Effector memory CD4-positive, alpha-beta T cell (primary cell): Measurements from ENCODE around the gene PRND.
A peak's percentile ranks its signal among the peaks of the same experiment; 100 is the strongest.

Experiments
- DNase-seq, 3 donors: peaks; one replicate each; pipeline ENCODE4 v3.0.0-alpha.2; 2020
- H3K27ac ChIP-seq: 2 replicates; pipeline ENCODE4 v1.7.0; 2013; ENCODE audit warnings: mild to moderate bottlenecking, low read length, moderate library complexity; ENCODE audit not compliant: insufficient read depth, poor library complexity, severe bottlenecking
- H3K27me3 ChIP-seq: replicated peaks from 2 replicates; pipeline ENCODE4 v1.7.0; 2013; ENCODE audit warnings: mild to moderate bottlenecking, low read length; ENCODE audit not compliant: insufficient read depth, control insufficient read depth, poor library complexity, severe bottlenecking
- H3K36me3 ChIP-seq: 2 replicates; pipeline ENCODE4 v1.7.0; 2013; ENCODE audit warnings: mild to moderate bottlenecking, low read length, moderate library complexity; ENCODE audit not compliant: control insufficient read depth, insufficient read depth
- H3K4me1 ChIP-seq: 2 replicates; pipeline ENCODE4 v1.7.0; 2013; ENCODE audit warnings: low read length, mild to moderate bottlenecking; ENCODE audit not compliant: control insufficient read depth, insufficient read depth, poor library complexity, severe bottlenecking
- H3K4me3 ChIP-seq: 2 replicates; pipeline ENCODE4 v1.7.0; 2013; ENCODE audit warnings: low read length, low read depth, mild to moderate bottlenecking; ENCODE audit not compliant: insufficient read depth, poor library complexity, severe bottlenecking
- H3K9me3 ChIP-seq: 2 replicates; pipeline ENCODE4 v1.7.0; 2013; ENCODE audit warnings: mild to moderate bottlenecking, low read length, moderate library complexity; ENCODE audit not compliant: control insufficient read depth

PRND gene

DNA sequence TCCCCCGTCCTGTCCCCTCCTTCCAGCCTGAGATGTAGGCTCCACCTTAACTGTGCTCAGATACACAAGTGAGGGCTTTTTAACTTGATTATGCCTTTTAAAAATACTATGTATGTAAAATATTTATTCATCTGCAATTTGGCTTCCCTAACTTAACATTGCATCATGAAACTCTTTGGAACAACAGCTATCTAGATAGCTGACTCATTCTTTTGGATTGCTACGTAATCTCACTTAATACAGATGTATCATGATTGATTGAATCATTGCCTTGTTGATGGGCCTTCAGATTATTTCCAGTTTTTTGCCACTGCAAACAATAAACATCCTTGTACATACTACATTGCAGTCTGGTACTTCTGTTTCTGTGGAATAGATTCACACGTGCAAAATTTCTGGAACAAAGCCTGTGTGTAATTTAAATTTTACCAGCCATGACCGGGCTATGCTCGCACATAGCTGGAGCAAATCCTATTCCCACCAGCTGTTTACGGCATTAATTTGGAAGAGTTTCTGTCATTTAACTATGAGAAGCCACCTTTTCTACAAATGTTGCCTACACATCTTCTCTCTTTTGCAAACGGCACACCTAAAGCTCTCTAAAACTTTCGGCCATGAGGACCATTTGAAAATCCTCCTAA lies 6.5 kb downstream of the PRND start:
- H3K27ac ChIP-seq: no peak overlapping the region
- H3K4me3 ChIP-seq: no peak overlapping the region
- peaks cover 3% of the 10 kb centered on the region for H3K4me1 ChIP-seq
- no peak for DNase-seq
- no peaks in the 10 kb centered on the region for H3K9me3 ChIP-seq
- H3K36me3 ChIP-seq: no peaks in the 10 kb centered on the region
- H3K27me3 ChIP-seq: no peaks in the 10 kb centered on the region

DNA sequence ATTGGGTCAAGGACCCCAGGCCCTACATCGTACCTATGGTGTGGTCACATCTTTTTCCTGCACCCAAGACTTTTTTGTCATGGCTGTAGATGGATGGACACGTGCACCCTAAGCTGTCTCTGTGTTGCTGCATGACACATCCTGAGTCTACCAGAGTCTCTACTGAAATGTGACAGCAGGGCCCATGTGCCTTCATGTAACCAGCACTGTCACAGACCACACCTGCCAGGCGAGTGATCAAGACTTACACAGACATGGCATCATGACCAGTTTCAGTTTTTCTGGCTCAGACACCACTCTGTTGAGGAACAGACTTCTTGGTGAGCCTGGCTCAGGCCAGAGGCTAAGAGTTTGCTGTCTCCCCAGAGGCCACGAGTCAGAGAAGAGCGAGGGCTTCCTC lies 7.6 kb downstream of the PRND start:
- H3K4me3 ChIP-seq: no peak overlapping the region
- no peaks in the 10 kb centered on the region for H3K27me3 ChIP-seq
- H3K4me1 ChIP-seq: peaks cover 3% of the 10 kb centered on the region
- DNase-seq: no peak
- H3K9me3 ChIP-seq: no peaks in the 10 kb centered on the region
- H3K36me3 ChIP-seq: no peaks in the 10 kb centered on the region
- H3K27ac ChIP-seq: no peak overlapping the region

DNA sequence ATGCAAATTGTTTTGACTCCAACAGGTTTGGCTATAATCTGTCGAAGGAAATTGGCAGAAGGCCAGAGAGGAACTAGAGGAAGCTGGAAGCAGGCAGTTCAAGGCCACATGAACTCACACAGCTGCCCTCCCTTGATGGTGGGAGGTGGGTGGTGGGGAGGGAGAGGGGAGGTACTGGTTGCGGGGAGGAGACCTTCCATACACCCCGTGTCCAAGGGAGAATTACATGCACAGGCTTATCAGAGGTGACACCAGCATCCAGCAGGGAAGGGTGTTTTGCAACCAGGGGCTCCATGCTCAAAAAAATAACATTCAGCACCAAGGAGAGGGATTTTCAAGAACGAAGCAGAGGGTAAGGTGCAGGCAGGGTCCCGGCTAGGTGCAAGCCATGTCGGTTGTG lies 9.1 kb downstream of the PRND start:
- H3K4me3 ChIP-seq: no peak overlapping the region
- no peaks in the 10 kb centered on the region for H3K36me3 ChIP-seq
- H3K9me3 ChIP-seq: no peaks in the 10 kb centered on the region
- DNase-seq: no peak
- H3K27ac ChIP-seq: no peak overlapping the region
- H3K27me3 ChIP-seq: no peaks in the 10 kb centered on the region
- H3K4me1 ChIP-seq: peaks cover 3% of the 10 kb centered on the region

DNA sequence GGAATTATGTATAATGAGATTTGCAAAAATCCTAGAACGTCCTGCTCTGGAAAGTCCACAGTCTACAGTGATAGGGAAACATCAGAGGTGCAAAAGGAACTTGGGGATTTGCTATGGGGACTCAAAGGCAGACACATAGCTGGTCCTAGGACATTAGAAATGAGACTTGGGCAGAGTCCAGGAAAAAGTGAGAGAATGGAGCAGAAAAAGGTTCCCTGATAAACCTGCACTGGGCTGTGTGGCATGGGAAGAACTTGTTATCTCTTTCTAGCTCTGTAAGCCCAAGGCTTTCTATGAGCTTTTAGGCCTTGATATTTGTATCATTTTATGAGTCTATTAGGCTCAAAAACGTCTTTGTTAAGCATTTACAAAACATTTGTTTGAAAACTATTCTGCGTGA lies 15.2 kb downstream of the PRND start:
- Histone ChIP-seq H3K27me3 (no peaks in the 10 kb centered on the region), H3K9me3 (no peaks in the 10 kb centered on the region), H3K27ac (no peak overlapping the region), H3K4me1 (no peaks in the 10 kb centered on the region), H3K36me3 (no peaks in the 10 kb centered on the region), H3K4me3 (no peak overlapping the region)
- DNase-seq: no peak

DNA sequence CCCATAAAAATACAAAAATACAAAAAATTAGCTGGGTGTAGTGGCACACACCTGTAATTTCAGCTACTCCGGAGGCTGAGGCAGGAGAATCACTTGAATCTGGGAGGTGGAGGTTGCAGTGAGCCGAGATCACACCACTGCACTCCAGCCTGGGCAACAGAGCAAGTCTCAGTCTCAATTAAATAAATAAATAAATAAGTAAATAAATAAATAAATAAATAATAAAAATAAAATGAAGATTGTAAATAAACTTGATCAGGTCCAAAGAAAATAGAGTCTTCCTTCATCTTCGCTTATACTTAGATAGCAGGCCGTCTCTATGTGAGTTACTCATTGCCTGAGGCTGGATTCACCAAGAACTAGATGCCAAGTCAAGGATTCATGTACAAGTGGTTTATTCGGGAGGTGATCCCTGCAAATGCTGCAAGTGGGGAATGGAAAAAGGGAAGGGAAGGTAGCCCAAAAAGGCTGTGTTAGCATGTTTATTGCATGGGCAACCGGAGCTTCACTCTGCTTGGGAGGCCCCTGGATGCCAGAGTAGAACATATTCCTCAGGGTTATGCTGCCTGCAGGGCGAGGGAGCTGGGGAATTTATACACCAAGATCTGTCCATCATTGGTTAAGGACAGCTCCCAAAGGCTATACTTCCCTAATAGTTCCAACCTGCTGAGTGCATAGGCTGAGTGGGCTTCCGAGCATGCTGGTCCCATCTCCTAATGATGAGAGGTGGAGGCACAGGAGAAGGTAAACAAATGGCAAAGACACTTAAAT lies 16.3 kb downstream of the PRND start:
- Histone ChIP-seq H3K4me3 (no peak overlapping the region), H3K9me3 (no peaks in the 10 kb centered on the region), H3K27ac (no peak overlapping the region), H3K4me1 (no peaks in the 10 kb centered on the region), H3K27me3 (no peaks in the 10 kb centered on the region), H3K36me3 (no peaks in the 10 kb centered on the region)
- no peak for DNase-seq

DNA sequence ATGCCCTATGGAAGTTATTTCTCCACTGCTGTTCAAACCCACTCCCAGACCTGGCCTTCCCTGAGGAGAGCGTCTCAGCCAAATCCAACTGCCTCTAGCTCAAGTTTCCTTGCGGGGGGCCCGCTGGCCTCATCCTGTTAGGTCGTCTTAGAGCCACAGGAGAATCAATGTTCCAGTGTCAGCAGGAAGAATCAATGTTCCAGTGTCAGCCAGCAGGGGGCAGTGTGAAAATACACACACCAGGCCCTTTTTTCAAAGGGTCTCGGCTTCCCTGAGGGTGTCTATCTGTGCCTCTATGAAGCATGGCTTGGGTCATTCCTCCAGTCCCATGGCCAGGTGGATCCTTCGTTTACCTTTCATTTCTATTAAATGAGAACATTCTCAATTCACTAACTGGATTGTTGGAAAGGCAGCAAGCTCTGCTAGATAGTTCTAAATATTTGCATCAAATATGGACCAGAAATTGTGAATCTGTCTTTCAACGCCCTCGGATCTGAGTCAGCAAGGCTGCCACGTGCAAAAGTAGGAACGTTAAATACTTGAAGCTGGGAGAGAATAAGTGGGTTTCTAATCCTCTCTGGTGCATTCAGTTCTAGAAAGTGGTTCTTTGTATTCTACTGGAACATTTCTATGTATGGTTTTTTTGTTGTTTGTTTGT lies 19.2 kb downstream of the PRND start:
- no peaks in the 10 kb centered on the region for H3K9me3 ChIP-seq

DNA sequence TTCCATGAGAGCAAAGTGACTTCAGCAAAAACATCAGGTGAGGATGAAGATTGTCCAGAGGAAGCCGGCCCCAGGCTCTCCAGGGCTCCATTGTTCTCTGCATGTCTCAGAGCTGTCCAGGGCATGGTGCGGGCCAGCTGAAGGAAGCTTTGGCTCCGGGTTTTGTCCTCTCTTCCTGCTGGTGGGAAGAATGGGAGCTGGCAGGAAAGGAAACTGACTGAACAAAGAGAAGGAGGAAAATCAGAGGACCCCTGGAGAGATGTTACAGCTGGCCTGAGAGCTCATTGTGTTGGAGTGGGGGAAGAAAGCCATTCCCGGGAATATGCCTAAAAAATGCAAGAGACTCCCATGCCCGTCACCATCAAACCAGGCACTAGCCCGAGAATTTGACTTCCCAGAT lies 27.1 kb downstream of the PRND start:
- H3K27ac ChIP-seq: no peak overlapping the region
- DNase-seq: no peak
- H3K36me3 ChIP-seq: no peaks in the 10 kb centered on the region
- H3K9me3 ChIP-seq: no peaks in the 10 kb centered on the region
- H3K4me3 ChIP-seq: no peak overlapping the region
- no peaks in the 10 kb centered on the region for H3K4me1 ChIP-seq
- H3K27me3 ChIP-seq: no peaks in the 10 kb centered on the region

More for the DNA sequence above, 19.2 kb downstream of the PRND start:
- H3K4me3 ChIP-seq: no peak overlapping the region
- no peaks in the 10 kb centered on the region for H3K4me1 ChIP-seq
- H3K27me3 ChIP-seq: no peaks in the 10 kb centered on the region
- no peak overlapping the region for H3K27ac ChIP-seq
- no peaks in the 10 kb centered on the region for H3K36me3 ChIP-seq
- DNase-seq: peak; percentile 15 to 43 (median 22)

DNA sequence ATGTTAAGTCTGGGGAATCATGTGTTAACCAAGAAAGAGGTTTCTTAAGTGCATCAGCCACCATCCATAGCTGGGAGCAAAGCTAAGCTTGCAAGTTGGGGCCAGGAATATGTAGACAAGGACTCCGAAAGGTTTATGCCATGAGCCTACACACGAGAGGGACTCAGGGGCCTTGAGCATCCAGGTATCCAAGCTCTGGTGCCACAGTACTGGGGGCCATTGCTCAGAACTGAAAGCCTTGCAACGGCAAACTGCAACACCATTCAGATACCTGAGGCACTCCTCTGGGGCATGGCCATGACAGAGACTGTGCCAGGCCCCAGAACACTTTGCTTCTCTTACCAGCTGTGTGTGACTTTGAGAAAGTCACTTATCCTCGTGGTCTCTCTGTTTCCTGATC lies 27.6 kb downstream of the PRND start:
- Histone ChIP-seq H3K9me3 (no peaks in the 10 kb centered on the region), H3K36me3 (no peaks in the 10 kb centered on the region), H3K4me1 (no peaks in the 10 kb centered on the region), H3K27ac (no peak overlapping the region), H3K4me3 (no peak overlapping the region), H3K27me3 (no peaks in the 10 kb centered on the region)
- DNase-seq: no peak

DNA sequence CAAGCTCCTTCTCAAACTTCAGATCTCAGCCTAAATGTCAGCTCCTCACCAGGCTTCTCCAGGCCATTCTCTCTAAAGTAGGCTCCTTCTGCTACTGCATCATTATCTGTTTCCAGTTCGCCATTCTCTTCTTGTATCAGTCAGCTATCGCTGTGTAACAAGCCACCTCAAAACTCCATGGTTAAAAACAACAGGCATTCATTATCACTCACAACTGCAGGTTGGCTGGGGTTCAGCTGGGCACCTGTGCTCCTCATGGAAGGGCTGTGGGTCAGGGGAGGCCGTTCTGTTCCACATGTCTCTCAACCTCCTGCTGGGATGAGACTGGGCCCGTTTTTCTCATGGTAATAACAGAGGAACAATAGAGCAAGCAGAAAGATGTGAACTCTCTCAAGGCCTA lies 28.7 kb downstream of the PRND start:
- no peak for DNase-seq
- Histone ChIP-seq H3K9me3 (no peaks in the 10 kb centered on the region), H3K4me1 (no peaks in the 10 kb centered on the region), H3K36me3 (no peaks in the 10 kb centered on the region), H3K27ac (no peak overlapping the region), H3K27me3 (no peaks in the 10 kb centered on the region), H3K4me3 (no peak overlapping the region)
